GM19099 (cell line): ENCODE results near the gene IDI2.

Experiments used
- POLR2A ChIP-seq: IDR thresholded peaks from 3 replicates; pipeline ENCODE4 v1.6.1; 2011; ENCODE audit warnings: low read depth; ENCODE audit not compliant: insufficient read length; ENCODE audit errors: extremely low read depth

Gene IDI2

DNA sequence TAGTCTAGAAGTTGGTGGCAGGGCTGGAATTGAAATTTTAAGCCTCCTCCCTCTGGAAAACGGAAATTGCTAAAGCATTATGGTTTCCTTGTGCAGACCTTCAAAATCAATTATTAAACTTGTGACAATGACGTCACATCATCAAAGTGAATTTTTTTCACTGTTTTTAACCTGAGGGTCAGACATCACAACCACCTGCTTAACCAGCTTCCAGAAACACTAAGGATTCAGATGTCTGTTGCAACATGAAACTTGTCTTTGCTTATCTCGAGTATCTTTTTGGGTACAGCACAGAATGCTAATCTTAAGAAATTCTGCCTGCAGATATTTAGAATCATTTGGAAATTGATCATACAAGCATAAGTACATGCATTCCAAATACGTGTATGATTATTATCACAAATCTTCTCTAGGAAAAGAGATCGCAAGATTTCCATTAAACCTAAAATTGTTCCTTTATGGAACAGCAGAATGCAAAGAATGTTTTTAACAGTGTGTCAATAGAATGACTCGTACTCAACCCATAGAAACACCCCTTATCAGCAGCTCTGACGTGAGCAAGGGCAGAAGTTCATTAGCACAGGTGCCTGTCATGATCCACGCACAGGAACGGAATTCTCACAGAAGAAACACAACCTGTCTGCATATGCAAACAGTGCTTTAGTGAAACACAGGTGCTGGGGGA is 41.5 kb downstream of the IDI2 start:
- no peak for TF ChIP-seq POLR2A

DNA sequence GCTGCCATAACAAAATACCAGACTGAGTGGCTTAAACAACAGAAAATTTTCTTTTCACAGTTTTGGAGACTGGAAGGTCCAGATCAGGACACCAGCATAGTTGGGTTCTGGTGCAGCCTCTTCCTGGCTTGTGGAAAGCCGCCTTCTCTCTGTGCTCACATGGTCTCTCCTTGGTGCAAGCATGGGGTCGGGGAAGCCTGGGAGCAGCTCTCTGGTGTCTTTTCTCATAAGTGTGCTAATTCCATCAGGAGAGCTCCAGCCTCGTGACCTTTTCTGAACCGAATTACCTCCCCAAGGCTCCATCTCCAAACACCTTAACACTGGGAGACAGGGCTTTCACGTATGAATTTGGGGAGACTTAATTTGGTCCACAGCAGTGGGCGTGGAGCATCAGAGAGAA is 42.3 kb downstream of the IDI2 start:
- no peak for TF ChIP-seq POLR2A

DNA sequence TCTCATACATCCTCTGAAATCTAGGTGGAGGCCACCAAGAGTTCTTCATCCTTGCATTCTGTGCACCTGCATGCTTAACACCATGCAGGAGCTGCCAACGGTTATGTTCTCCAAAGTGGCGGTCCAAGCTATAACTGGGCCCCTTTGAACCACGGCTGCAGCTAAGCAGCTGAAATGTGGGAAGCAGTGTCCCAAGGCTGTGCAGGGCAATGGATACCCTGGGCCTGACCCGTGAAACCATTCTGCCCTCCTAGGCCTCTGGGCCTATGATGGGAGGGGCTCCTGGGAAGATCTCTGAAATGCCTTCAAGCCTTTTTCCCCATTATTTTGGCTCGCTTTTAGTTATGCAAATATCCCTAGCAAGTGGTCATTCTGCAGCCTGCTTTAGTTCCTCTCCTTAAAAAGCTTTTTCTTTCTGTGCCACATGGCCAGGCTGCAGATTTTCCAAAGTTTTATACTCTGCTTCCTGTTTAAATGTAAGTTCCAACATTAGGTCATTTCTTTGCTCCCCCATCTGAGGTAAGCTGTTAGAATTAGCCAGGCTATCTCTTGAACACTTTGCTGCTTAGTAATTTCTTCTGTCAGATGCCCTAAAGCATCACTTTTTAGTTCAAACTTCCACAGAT is 45.1 kb downstream of the IDI2 start:
- TF ChIP-seq POLR2A = no peak

DNA sequence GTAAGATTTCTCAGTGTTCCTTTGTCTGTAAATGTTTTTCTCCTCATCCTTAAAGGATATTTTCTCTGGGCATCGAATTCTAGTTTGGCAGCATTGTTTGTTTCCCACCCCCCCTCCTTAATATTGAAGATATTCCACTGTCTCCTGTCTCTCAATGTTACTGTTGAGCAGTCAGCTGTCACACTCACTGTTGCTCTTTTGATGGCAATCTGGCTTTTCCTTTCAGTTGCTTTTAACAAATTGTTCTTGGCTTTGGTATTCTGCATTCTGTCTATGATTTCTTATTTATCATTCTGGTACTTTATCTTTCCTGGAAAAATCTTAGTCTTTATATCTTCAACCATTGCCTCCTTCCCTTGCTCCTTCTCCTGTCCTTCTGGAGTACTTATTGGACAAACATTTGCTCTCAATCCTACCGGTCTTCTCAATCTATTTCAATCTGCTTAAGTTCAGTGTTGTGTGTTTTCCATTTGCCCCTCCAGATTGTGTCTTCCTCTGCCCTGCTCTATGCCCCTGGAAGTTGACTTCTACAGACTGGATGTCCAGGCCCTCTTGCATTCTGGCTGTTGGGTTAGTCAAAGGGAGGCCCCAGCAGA is 46.7 kb downstream of the IDI2 start:
- no peak for TF ChIP-seq POLR2A

DNA sequence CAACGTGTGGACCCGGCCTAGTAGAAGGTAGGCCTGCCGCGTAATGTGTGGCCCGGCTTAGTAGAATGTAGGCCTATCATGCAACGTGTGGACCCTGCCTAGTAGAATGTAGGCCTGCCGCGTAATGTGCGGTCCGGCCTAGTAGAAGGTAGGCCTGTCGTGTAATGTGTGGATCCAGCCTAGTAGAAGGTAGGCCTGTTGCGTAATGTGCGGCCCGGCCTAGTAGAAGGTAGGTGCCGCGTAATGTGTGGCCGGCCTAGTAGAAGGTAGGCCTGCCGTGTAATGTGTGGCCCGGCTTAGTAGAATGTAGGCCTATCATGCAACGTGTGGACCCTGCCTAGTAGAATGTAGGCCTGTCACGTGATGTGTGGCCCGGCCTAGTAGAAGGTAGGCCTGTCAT is 49.3 kb downstream of the IDI2 start:
- TF ChIP-seq POLR2A = no peak

DNA sequence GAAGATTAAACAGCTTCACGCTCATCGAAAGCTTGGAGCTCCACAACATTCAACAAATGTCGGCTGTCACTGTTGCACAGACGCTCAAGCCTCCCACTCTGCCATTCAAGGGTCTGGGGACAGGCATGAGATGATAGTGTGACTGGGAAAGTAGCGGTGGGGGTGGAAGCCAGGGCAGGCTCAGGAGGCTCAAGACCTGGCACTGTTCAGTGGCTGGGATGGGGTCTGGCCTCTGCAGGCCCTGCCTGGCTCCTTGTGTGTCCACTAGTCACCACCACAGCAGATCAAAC is 50.9 kb downstream of the IDI2 start:
- TF ChIP-seq POLR2A = no peak

DNA sequence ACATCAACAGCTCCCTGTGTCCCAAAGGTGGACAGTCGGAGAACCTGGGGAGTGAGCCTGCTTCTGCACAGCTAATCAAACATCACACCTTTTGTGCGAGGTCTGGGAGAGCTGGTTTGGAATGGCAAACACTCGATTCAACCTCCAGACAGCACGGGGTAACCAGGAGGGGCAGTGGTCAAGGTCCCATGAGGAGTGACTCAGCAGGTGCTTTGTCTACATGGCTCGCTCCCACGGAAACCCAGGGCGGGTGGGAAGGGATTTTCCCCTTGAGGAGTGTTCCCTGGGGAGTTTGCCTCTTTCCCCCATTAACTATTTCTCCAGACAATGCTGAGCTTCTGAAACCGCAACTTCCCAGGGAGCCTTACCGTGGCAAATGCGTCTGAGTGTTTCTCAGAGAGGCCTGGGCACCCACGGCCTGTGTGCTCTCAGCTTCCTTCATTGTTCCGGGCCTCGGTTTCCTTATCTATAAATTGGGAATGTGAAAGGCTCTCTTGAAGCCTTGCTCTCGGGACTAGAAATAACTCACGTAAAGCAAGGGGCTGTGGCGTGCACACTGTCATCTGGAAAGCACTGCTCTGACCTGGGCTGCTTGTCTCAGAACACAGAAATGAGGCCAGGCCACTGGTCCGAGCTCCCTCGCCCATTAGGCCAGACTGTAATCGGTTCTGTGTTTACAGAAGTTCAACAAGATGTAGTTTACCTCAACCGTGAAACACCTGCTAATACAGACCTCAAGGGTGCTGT is 51.4 kb downstream of the IDI2 start:
- TF ChIP-seq POLR2A = no peak

DNA sequence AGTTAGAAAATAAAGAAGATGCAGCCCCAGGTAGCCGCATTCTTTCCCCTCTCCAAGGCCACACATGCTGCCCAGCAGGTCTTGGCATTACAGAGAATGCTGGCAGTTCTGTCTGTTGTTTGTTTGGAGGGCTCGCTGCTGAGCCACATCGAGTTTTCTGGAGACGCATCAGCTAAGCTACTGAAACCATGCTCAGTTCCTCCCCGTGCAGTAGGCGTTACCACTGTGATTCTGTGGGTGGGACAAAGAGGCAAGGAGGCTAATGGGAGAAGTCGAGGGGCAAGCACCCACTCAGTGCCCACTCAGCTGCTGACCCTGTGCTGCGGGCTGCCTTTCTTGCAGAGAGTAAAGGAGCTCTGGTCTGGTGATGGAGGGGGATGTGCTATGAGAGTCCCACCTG is 52.9 kb downstream of the IDI2 start:
- no peak for TF ChIP-seq POLR2A

DNA sequence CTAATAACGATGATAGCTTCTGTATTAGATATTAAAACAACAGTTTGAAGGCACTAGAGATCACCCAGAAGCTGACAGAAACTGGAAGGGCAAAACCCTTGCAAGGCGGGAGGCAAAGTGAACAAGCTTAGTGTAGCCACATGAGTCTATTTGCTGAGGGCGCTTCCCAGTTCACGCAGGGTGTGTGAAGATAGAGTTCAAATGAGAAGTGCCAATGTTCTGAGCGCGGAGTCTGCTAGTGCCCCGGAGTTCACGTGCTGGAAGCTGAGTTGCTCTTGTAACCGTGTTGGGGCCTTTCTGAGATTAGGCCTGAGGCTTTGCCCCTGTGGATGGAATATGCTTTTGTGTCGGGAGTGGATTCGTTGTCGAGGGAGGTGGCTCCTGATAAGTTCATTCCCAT is 54.0 kb downstream of the IDI2 start:
- no peak for TF ChIP-seq POLR2A

DNA sequence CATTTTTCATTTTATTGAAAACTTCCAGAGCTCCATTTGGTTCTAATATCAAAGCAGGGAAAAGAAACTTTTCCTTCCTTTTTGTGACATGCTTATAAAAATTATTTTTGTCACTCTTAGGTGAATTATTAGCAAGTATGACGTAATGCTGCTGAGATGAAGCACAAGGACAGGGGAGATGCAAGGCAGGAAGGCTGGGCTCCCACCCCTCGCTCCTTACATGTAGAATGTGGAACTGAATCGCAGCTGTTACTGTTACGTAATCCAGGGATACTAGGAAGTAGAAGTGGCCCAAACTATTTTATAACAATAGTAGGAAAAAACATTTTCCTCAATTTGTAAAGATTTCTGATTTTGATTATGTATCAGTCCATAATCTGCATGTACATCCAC is 54.5 kb downstream of the IDI2 start:
- TF ChIP-seq POLR2A = no peak

DNA sequence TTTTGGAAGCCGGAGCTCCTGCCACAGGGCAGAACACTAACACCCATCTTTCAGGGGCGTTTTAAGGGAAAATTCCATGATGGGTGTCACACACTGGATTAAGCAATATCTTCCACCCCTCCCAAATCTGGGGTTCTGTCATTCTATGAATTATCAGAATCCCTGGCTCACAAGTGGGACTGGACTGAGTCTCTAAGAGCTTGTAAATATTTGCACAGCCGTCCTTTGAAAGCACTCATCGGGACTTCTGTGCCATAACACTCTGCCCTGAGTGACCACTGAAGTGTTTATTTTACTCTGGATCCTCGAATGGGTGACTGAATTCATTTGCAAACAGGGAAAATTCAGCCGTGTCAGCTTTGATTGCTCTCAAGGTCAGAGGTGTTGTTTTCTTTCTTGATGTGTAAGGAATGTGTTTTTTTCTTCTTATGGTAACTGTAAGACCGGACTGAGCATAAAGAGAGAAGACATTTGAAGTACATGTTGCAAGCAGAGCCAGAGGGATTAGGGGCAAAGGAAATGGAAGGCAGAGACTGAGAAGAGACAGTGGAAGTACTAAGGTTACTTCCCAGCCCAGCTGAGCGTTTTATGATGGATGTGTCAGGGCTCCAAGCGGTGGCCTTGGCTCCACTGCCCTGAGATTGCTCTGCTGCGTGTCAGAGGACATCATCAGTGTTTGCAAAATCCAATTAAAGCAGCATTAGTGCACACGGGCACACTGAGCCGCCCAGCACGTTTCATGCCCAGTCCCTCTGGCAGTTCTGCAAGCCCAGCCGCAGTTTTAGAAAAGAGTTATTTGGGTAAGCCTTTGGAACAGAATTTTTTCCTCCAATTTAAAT is 55.1 kb downstream of the IDI2 start:
- no peak for TF ChIP-seq POLR2A

DNA sequence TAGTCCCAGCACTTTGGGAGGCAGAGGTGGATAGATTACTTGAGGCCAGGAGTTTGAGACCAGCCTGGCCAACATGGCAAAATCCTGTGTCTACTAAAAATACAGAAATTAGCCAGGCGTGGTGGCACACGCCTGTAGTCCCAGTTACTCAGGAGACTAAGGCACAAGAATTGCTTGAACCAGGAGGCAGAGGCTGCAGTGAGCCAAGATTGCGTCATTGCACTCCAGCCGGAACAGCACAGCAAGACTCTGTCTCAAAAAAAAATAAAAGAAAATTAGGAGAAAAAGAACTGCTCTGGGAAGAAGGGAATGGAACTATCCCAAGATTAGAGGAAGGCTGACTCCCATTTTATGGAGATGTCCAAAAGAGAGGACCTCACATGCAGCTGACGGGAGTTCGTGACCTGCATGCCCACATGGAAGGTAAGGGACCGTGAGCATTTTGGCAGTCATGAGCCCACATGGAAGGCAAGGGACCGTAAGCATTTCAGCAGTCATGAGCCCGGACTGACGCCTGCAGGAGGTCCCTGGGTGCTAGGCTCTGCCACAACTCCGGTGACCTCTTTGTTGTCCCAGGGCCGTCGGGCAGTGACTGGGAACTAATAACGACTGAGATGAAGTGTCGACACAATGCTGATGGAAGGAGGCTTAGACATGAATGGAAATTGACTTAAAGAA is 56.0 kb downstream of the IDI2 start:
- no peak for TF ChIP-seq POLR2A
